Spinal cord (tissue), 10 donors: ENCODE results near the gene CTNS. TPM values are rescaled to one million over a fixed set of nuclear protein-coding genes. Genes with fewer than 3 reads are reported as not detected.

Experiments used
- DNase-seq, 6 donors: peaks; one replicate each; pipeline versions ENCODE4 v3.0.0 to v3.0.0-alpha.2; 2013 to 2015; ENCODE audit warnings: low spot score in 6 of 6, low read depth in 4 of 6
- H3K27ac ChIP-seq: one replicate; pipeline ENCODE4 v1.5.1; 2013; ENCODE audit warnings: low read depth, low read length, control low read depth
- H3K27me3 ChIP-seq: one replicate; pipeline ENCODE4 v1.6.1; 2013; ENCODE audit warnings: low read length; ENCODE audit not compliant: control insufficient read depth, insufficient read depth
- H3K36me3 ChIP-seq: one replicate; pipeline ENCODE4 v1.6.1; 2013; ENCODE audit warnings: low read length; ENCODE audit not compliant: control insufficient read depth, insufficient read depth
- H3K4me1 ChIP-seq: one replicate; pipeline ENCODE4 v1.6.1; 2013; ENCODE audit warnings: low read length; ENCODE audit not compliant: control insufficient read depth, insufficient read depth
- H3K4me3 ChIP-seq: one replicate; pipeline ENCODE4 v1.5.1; 2013; ENCODE audit warnings: low read depth, low read length, control low read depth
- H3K9me3 ChIP-seq: one replicate; pipeline ENCODE4 v1.6.1; 2013; ENCODE audit warnings: low read length; ENCODE audit not compliant: control insufficient read depth, insufficient read depth
- WGBS: methylation state at CpG from one replicate; pipeline ENCODE4 v1.1.5; 2013; ENCODE audit warnings: missing lambda C conversion rate; ENCODE audit not compliant: insufficient coverage; 5-methylcytosine and 5-hydroxymethylcytosine counted together
- polyA plus RNA-seq, 2 donors: library from polyadenylated mRNA; unstranded; fragments of 120-200 nt; gene quantifications; one replicate each; pipeline ENCODE4 v1.2.1, GENCODE V29; 2013; ENCODE audit not compliant: insufficient read length in 2 of 2
- total RNA-seq, 2 donors: library from RNA; depleted of rRNA in 1 of 2; stranded (reverse); fragments of 120-200 nt in 1 of 2; fragments of >200 nt in 1 of 2; gene quantifications; one replicate each; pipeline versions ENCODE4 v1.2.3 to v1.2.4, GENCODE V29; 2013 to 2014
- donor health status: healthy.

CTNS gene
- total and polyA plus RNA-seq, 4 donors: 13.6 to 17.8 (median 15.9) TPM

- peaks cover 86% of the 10 kb centered on the region for H3K36me3 ChIP-seq
- no peaks in the 10 kb centered on the region for H3K9me3 ChIP-seq
- no peak for DNase-seq
- no peak overlapping the region for H3K27ac ChIP-seq
- no peak overlapping the region for H3K4me3 ChIP-seq
- WGBS: 96% methylated on average over 8 of the region's 8 CpGs
- no peaks in the 10 kb centered on the region for H3K27me3 ChIP-seq
- H3K4me1 ChIP-seq: no peaks in the 10 kb centered on the region
Observed at GRCh38 chr17:3621146-3621720, 15.3 kb upstream of the CTNS start.

- Histone ChIP-seq H3K4me1 (no peaks in the 10 kb centered on the region), H3K36me3 (peaks cover 84% of the 10 kb centered on the region), H3K9me3 (no peaks in the 10 kb centered on the region), H3K4me3 (no peak overlapping the region), H3K27ac (no peak overlapping the region), H3K27me3 (no peaks in the 10 kb centered on the region)
- WGBS: 90% methylated on average over 16 of the region's 16 CpGs
- no peak for DNase-seq
Observed at GRCh38 chr17:3622977-3623594, 13.5 kb upstream of the CTNS start.

DNA sequence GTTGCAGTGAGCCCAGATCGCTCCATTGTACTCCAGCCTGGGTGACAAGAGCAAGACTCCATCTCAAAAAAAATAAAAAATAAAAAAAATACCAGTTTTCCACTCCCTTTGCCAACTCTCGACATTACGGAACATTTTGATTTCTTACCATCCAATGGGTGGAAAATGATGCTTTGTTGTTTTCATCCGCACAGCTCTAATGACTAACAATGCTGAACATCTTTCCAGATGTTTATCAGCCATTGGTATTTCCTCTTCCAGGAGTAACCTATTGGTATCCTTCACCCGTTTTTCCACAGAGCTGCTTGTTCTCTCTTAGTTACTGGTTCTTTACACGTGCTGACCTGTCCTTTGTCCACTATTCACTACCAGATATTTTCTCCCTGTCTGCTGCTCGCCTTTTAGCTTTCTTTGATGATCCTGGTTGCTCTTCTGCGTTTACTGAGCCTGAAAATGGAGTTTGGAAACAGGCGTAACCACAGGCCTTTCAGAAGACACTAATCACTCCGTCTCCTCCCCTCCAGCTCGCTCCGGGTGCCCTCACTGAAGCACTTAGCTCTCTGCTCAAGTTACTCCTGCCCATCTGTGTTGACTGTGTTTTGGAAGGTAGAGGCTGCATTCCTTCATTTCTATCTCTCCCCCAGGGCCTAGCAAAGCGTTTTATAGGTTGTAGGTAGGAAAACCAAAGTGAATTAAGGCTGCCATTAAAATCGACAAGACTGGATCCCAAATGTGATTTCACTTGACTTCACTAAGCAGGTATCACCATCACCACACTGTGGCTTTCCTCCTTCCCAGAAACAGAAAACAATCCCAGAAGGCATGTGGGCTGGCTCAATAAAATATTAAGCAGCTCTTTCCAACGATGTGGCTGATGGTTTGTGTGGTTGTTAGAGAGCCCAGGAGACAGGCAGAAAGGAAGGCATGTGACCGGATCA, 9.5 kb upstream of the CTNS start:
- Histone ChIP-seq H3K9me3 (no peaks in the 10 kb centered on the region), H3K36me3 (peaks cover 83% of the 10 kb centered on the region)
- WGBS: 77% methylated on average over 10 of the region's 16 CpGs

DNA sequence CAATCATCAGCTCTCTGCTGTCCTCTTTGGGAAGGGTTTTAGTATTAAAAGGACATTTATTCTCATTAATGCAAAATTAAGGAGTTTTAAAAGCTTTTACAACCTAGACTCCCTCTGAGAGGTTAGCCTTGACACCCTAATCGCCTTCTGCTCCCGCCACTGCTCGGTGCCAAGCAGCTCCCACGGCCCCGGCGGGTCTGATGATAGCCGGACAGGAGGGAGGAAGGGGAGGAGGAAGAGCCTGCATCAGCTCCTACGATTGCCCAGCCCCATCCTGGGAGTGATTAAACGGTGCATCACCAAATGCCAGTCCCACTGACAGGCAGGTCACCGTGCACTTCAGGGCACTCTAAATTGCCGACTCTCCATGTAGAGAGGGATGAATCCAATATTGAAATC, 8.8 kb upstream of the CTNS start:
- DNase-seq: no peak
- Histone ChIP-seq H3K9me3 (no peaks in the 10 kb centered on the region), H3K27ac (no peak overlapping the region), H3K4me3 (no peak overlapping the region), H3K27me3 (no peaks in the 10 kb centered on the region), H3K36me3 (peaks cover 81% of the 10 kb centered on the region), H3K4me1 (no peaks in the 10 kb centered on the region)
- 89% methylated on average over 5 of the region's 11 CpGs for WGBS

More for the DNA sequence above, 9.5 kb upstream of the CTNS start:
- H3K27ac ChIP-seq: no peak overlapping the region
- H3K4me1 ChIP-seq: no peaks in the 10 kb centered on the region
- peak in 2 of 6 donors; percentile 19 to 74 for DNase-seq
- H3K4me3 ChIP-seq: no peak overlapping the region
- no peaks in the 10 kb centered on the region for H3K27me3 ChIP-seq

GRCh38 chr17:3630781-3631180, 5.8 kb upstream of the CTNS start:
- no peak for DNase-seq
- H3K36me3 ChIP-seq: peaks cover 58% of the 10 kb centered on the region
- no peak overlapping the region for H3K27ac ChIP-seq
- no peaks in the 10 kb centered on the region for H3K27me3 ChIP-seq
- WGBS: 92% methylated on average over 6 of the region's 10 CpGs
- no peaks in the 10 kb centered on the region for H3K9me3 ChIP-seq
- peaks cover 11% of the 10 kb centered on the region for H3K4me1 ChIP-seq
- H3K4me3 ChIP-seq: no peak overlapping the region

DNA sequence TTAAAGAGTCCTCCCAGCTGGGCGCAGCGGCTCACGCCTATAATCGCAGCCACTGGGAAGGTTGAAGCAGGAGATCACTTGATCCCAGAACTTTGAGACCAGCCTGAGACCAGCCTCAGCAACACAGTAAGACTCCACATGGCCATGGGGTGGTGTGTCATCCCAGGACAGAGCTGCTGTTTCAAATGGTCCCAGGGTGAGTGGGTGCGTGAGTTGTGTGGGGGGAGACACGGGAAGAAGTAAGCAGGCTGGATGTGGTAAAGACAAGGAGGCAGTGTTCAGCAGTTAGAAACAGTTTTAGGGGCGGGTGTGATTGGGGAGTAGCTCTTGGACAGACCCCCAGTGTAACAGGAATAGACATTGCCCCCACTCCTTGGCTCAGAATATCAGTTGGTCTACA, 4.3 kb upstream of the CTNS start:
- H3K4me1 ChIP-seq: peaks cover 16% of the 10 kb centered on the region
- 99% methylated on average over 7 of the region's 7 CpGs for whole genome bisulfite sequencing
- no peak for DNase-seq

GRCh38 chr17:3635474-3636153, 946 bp upstream of the CTNS start:
- peaks cover 22% of the 10 kb centered on the region for H3K4me1 ChIP-seq
- peak overlapping the region; percentile 86 for H3K4me3 ChIP-seq
- peak overlapping the region; percentile 40 for H3K27ac ChIP-seq
- no peak for DNase-seq
- no peaks in the 10 kb centered on the region for H3K9me3 ChIP-seq
- no peaks in the 10 kb centered on the region for H3K27me3 ChIP-seq
- 13% methylated on average over 34 of the region's 38 CpGs for WGBS
- H3K36me3 ChIP-seq: peaks cover 28% of the 10 kb centered on the region

More for the DNA sequence above, 4.3 kb upstream of the CTNS start:
- Histone ChIP-seq H3K9me3 (no peaks in the 10 kb centered on the region), H3K27me3 (no peaks in the 10 kb centered on the region), H3K4me3 (no peak overlapping the region), H3K27ac (no peak overlapping the region), H3K36me3 (peaks cover 49% of the 10 kb centered on the region)

- Histone ChIP-seq H3K4me1 (peaks cover 22% of the 10 kb centered on the region), H3K9me3 (no peaks in the 10 kb centered on the region), H3K27ac (peak overlapping the region; percentile 99), H3K36me3 (peaks cover 28% of the 10 kb centered on the region), H3K27me3 (no peaks in the 10 kb centered on the region), H3K4me3 (peak overlapping the region; percentile 86)
- DNase-seq: peak in 1 of 6 donors; percentile 19
- WGBS: under 1% methylated on average over 28 of the region's 31 CpGs
Observed at GRCh38 chr17:3636908-3637373, 381 bp downstream of the CTNS start.

GRCh38 chr17:3639981-3640596, 3.5 kb downstream of the CTNS start:
- DNase-seq: no peak
- Histone ChIP-seq H3K27ac (no peak overlapping the region), H3K9me3 (no peaks in the 10 kb centered on the region), H3K4me1 (peaks cover 18% of the 10 kb centered on the region), H3K36me3 (peaks cover 33% of the 10 kb centered on the region), H3K4me3 (no peak overlapping the region), H3K27me3 (no peaks in the 10 kb centered on the region)
- 63% methylated on average over 6 of the region's 7 CpGs for WGBS
